Retina (tissue), 1 donor: ENCODE results near the gene COX4I2.

Source experiments
- DNase-seq: peaks from one replicate; pipeline ENCODE4 v3.0.0-alpha.2; 2016

Gene COX4I2

GRCh38 chr20:31678389-31679356 is 41.0 kb downstream of the COX4I2 start:
- DNase-seq: no peak

DNA sequence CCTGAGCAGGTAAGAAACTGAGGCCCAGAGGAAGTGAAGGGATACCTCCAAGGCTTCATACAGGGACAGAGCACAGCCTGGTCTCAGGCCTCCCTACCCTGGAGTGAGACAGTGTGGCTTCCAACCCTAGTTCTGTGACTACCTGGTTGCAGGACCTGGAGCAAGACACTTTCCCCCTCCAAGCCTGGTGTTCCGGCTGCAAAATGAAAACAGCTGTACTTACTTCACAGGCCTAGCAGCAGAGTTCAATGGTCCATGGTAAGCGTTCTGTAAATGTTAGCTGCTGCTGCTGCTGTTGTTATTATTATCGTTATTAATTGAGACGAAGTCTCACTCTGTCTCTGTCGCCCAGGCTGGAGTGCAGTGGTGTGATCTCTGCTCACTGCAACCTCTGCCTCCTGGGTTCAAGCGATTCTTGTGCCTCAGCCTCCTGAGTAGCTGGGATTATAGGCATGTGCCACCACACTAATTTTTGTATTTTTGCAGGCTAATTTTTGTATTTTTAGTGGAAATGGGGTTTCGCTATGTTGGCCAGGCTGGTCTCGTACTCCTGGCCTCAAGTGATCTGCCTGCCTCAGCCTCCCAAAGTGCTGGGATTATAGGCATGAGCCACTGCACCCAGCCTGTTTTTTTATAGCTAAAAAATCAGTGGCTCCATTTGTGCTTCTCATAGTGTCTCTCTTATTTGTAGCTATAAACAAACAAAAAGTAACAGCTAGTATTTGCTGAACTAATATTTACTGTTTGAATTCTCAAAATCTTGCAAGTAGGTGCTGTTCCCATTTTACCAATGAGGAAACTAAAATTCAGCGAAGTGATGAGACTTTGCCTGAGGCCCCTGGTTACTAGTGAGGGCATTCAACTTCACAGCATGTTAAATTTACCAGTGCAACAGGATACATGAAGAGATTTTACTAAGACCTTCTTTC is 41.9 kb downstream of the COX4I2 start:
- no peak for DNase-seq

GRCh38 chr20:31680286-31681127 is 42.8 kb downstream of the COX4I2 start:
- DNase-seq: no peak

DNA sequence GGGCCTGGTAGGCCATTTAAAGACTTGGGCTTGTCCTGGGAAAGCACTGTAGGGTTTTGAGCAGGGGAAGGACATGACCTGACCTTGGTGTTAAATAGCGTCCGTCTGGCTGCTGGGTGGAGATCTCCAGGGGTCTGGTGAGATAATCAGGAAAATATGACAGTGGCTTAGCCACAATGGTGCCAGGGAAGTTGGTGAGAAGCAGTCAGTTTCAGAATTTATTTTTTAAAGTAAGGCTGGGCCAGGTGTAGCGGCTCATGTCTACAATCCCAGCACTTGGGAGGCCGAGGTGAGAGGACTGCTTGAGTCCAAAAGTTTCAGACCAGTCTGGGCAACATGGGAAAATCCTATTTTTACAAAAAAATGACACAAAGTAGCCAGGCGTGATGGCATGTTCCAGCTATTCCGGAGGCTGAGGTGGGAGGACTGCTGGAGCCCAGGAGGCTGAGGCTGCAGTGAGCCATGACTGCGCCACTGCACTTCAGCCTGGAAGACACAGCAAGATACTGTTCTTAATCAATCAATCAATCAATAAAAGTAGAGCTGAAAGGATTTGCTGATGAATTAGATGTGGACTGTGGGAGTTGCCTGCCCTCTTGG is 43.5 kb downstream of the COX4I2 start:
- DNase-seq: no peak

DNA sequence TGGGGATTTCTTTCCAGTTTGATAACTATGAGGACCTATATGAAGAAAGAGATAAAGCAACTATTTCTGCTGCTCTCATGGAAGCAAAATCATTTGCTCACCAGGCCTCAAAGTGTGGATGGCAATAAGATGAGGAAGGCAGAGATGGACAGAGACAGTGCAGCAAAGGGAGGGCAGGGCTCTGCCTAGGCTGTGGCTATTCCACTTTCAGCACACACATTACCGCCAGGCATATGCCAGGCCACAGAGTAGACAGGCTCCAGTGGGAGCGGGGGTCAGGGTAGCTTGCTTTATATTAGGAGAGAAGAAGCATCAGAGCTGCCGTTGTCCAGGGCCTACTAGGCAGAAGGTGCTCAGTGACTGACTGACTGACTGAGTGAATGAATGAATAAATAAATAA is 44.1 kb downstream of the COX4I2 start:
- no peak for DNase-seq

DNA sequence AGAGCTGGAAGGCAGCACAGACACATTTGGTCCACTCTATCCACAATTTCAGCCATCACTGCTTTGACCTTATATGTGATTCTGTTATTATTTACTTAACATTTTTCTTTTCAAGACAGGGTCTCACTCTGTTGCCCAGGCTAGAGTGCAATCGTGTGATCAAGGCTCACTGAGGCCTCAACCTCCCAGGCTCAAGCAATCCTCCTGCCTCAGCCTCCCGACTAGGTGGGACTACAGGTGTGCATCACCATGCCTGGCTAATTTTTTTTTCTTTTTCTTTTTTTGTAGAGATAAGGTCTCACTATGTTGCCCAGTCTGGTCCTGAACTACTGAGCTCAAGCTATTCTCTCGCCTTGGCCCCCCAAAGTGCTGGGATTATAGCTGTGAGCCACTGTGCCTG is 44.6 kb downstream of the COX4I2 start:
- DNase-seq: no peak

DNA sequence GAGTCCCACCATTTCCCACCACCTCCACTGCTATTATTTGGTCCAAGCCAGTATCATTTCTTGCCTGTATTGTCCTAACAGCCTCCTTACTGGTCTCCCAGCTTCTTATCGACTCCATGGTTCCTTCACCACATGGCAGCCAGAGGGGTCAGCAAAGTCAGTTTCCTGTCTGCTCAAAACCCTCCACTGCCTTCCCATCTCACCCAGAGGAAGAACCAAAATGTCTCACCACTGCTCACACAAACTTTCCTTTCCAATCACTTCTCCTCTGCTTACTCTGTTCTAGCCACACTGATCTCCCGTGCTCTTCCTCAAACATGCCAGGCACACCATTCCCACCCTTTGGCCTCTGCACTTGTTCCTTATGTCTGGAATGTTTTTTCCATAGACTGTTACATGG is 45.2 kb downstream of the COX4I2 start:
- no peak for DNase-seq

DNA sequence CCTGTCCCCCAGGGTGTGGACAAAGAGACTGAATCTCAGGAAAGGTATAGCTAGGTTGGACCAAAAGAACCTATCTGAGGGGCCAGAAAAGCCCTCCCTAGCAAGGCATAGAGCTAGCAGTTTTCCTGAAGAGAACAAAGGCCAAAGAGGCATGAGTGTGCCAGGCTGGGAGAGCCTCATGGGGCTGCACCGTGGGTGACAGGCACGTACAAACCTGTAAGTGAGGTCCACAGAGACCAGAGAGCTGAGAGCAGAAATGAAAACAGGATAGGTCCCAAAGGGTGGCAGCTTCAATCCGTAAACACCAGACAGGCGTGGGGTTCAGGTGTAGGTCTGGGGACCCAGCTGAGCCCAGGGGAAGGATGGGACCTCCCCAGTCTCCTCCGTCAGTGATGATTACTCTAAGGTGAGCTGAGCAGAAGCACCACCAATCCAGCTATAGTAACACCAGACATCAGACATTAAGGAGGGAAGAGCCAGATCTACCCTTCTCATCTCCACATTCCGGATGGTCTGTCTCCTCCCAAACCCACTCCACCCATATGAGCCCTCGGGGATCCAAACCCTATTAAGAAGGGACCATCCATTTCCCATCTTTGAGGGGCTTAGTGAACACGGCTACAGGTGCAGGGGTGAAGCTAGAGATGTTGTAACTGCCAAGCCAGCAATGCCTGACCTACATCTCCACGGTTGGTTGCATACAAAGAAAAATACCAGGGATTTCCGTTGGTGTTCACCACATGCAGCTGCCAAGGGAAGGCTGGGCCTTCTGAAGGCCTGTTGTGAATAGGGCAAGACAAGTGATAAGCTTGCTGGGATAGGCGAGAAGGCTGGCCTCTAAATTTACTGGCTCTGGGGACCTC is 46.7 kb downstream of the COX4I2 start:
- DNase-seq: peak; percentile 50

- DNase-seq: no peak
Observed at GRCh38 chr20:31685853-31686643, 48.3 kb downstream of the COX4I2 start.

- DNase-seq: no peak
Observed at GRCh38 chr20:31687777-31688176, 50.1 kb downstream of the COX4I2 start.

DNA sequence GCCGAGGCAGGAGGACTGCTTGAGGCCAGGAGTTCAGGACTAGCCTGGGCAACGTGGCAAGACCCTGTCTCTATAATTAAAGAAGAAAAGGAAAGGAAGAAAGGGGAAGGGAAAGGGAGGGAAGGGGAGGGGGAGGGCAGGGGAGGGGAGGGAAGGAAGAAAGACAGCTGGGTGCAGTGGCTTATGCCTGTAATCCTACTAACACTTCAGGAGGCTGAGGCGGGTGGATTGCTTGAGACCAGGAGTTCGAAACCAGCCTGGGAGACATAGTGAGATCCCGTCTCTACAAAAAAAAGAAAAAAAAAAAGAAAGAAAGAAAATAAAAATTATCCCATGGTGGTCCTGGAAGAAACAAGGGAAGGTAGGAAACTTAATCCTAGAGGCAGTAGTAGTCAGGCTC is 51.4 kb downstream of the COX4I2 start:
- DNase-seq: no peak

DNA sequence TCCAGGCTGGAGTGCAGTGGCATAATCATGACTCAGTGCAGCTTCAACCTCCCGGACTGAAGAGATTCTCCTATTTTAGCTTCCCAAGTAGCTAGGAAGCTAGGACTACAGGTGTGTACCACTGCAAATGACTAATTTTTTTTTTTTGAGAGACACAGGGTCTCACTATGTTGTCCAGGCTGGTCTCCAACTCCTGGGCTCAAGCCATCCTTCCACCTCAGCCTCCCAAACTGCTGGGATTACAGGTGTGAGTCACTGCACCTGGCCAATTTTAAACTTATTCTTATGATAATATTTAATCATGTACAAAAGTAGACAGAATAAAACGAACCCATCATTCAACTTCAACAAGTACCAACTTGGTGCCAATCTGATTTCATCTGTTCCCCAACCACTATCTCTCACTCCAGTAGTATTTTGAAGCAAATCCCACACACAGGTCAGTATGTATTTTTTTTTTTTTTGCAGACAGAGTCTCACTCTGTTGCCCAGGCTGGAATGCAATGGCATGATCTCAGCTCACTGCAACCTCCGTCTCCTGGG is 52.5 kb downstream of the COX4I2 start:
- DNase-seq: no peak

GRCh38 chr20:31691646-31692275 is 54.0 kb downstream of the COX4I2 start:
- DNase-seq: no peak

DNA sequence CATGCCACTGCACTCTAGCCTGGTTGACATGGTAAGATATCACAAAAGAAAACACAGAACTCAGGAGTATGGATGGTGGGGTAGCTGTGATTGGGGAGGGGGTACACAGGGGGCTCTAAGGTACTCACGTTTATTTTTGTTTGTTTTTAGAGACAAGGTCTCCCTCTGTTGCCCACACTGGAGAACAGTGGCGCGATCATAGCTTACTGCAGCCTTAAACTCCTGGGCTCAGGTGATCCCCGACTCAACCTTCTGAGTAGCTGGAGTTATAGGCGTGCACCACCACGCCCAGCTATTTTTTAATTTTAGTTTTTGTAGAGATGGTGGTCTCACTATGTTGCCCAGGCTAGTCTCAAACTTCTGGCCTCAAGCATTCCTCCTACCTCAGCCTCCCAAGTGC is 55.7 kb downstream of the COX4I2 start:
- no peak for DNase-seq

- peak; percentile 69 for DNase-seq
Observed at GRCh38 chr20:31693987-31694661, 56.4 kb downstream of the COX4I2 start.
